ENCODE results near the gene LRP2. TPM values are rescaled to one million over a fixed set of nuclear protein-coding genes. Genes with fewer than 3 reads are reported as not detected.

The LRP2 gene
- total and polyA plus RNA-seq, 2 of the 4 experiments (the other 2 are of a cell fraction): not detected

- TF ChIP-seq MAFK (IDR thresholded peaks at IDR 0.05; ENCODE audit: low read depth, low read length): no peak
- no peak for TF ChIP-seq MAZ (IDR thresholded peaks at IDR 0.05; ENCODE audit: borderline replicate concordance, low read depth, low read length)
- no peak for TF ChIP-seq RFX5 (IDR thresholded peaks at IDR 0.05; ENCODE audit: low read depth, low read length)
- no peak for TF ChIP-seq RAD21 (IDR thresholded peaks at IDR 0.05; ENCODE audit: low read length)
- TF ChIP-seq NFE2L2 (IDR thresholded peaks at IDR 0.05; ENCODE audit: low read depth, low read length): no peak
- TF ChIP-seq ELK1 (IDR thresholded peaks at IDR 0.05; ENCODE audit: borderline replicate concordance, low read depth, low read length): no peak
- no peak for TF ChIP-seq CTCF (conservative IDR thresholded peaks at IDR 0.05; ENCODE audit: low read depth, low read length)
- no peak for TF ChIP-seq FOS (IDR thresholded peaks at IDR 0.05; ENCODE audit: low read depth, low read length)
- no peak for TF ChIP-seq RCOR1 (IDR thresholded peaks at IDR 0.05; ENCODE audit: insufficient replicate concordance, low read length)
- no peak for TF ChIP-seq MXI1 (IDR thresholded peaks at IDR 0.05; ENCODE audit: borderline replicate concordance, low read depth, low read length)
- TF ChIP-seq CEBPB (IDR thresholded peaks at IDR 0.05; ENCODE audit: low read depth, low read length): no peak
- no peak for TF ChIP-seq SMC3 (IDR thresholded peaks at IDR 0.05; ENCODE audit: low read depth, low read length)
- no peak for TF ChIP-seq BHLHE40 (IDR thresholded peaks at IDR 0.05; ENCODE audit: low read depth, low read length)
- Histone ChIP-seq H2AK5ac (ENCODE audit: low read depth, low read length) (no peak overlapping the region), H3K4me3 (ENCODE audit: insufficient read depth, low read depth, low read length) (peak overlapping the region; percentile 24; the same call in 1 of the 2 replicates), H3K36me3 (ENCODE audit: control insufficient read depth, insufficient read depth, low read length) (no peaks in the 10 kb centered on the region), H3K9ac (ENCODE audit: low read depth, low read length) (no peak overlapping the region), H3K79me1 (ENCODE audit: low read depth in 1 of 2, low read length in 2 of 2) (no peaks in the 10 kb centered on the region), H2AFZ (replicated peaks; ENCODE audit: low read length, poor library complexity) (peak overlapping the region; percentile 60), H3K18ac (ENCODE audit: low read depth, low read length) (no peak overlapping the region), H3K27ac (ENCODE audit: insufficient read depth, low read length) (no peak overlapping the region), H2BK15ac (ENCODE audit: low read depth, low read length) (no peak overlapping the region), H2BK20ac (ENCODE audit: low read depth, low read length) (no peak overlapping the region), H4K5ac (ENCODE audit: low read depth, low read length) (no peak overlapping the region), H4K20me1 (ENCODE audit: insufficient read depth, low read length) (no peaks in the 10 kb centered on the region), H2AK9ac (replicated peaks; ENCODE audit: low read depth, low read length, poor library complexity) (peak overlapping the region; percentile 83), H3K56ac (ENCODE audit: extremely low read depth, insufficient read depth, low read length) (no peak overlapping the region), H4K91ac (ENCODE audit: insufficient read depth, low read depth, low read length) (no peak overlapping the region), H3K27me3 (ENCODE audit: control insufficient read depth, insufficient read depth, low read length) (peaks cover 37% of the 10 kb centered on the region), H3K4me1 (ENCODE audit: control insufficient read depth, insufficient read depth, low read length) (peaks cover 5% of the 10 kb centered on the region; the same call in 1 of the 2 replicates), H3K9me1 (ENCODE audit: insufficient read depth, low read length) (peaks cover 3% of the 10 kb centered on the region; the same call in 1 of the 2 replicates), H3K9me3 (ENCODE audit: control insufficient read depth, insufficient read depth, low read length) (no peaks in the 10 kb centered on the region), H2BK120ac (ENCODE audit: low read depth, low read length) (no peak overlapping the region), H3K23ac (ENCODE audit: low read depth, low read length) (peak overlapping the region; percentile 41; the same call in 1 of the 2 replicates), H3K4me2 (ENCODE audit: low read depth, low read length) (peak overlapping the region; percentile 98), H3K14ac (replicated peaks; ENCODE audit: low read depth, low read length) (no peak overlapping the region), H4K8ac (ENCODE audit: low read depth in 2 of 2, low read length in 2 of 2) (no peak overlapping the region), H3K4ac (ENCODE audit: low read depth, low read length) (no peak overlapping the region), H2BK5ac (ENCODE audit: low read depth, low read length, poor library complexity, severe bottlenecking) (no peak overlapping the region)
- intact Hi-C loops (cut with micrococcal nuclease): no loop called here
- ATAC-seq (ENCODE audit: low read depth) (no peak), DNase-seq (no peak)
- in situ Hi-C loops (cut with MboI; ENCODE audit: low sequenced_read_pairs): no loop called here
- ChIA-PET POLR2A (ENCODE audit: unreplicated experiment) (no interaction called here), CTCF (no interaction called here)
- dilution Hi-C loops (cut with HindIII; ENCODE audit: low sequenced_read_pairs, unreplicated experiment): no loop called here
- no TSS peak for BruUV-seq (replicated peaks)
- WGBS, 2 experiments (ENCODE audit: extremely low coverage in 2 of 2, insufficient read length in 1 of 2): 0% methylated on average over 6 of the region's 24 CpGs; no CpG with 5 or more reads in 1 of the 2 experiments
These were observed 693 bp upstream of the LRP2 start for GRCh38 chr2:169362894-169363559.
